Fibroblast of skin of left biceps (primary cell): ENCODE data around the gene CCL4L2.
"Not testable (repeated sequence)": the region's sequence is repeated elsewhere in the genome, so short reads cannot be mapped to it uniquely, and the experiment has no call there.

Experiments used
- DNase-seq, 2 experiments: peaks; one replicate each; pipeline ENCODE4 v3.0.0-alpha.2; 2013; ENCODE audit warnings: low read depth in 2 of 2

Gene CCL4L2

GRCh38 chr17:36210439-36211211 lies at the start of gene CCL4L2:
Gene CCL4L2 (plus strand): TSS chr17:36211063.
- DNase-seq = not testable (repeated sequence)

GRCh38 chr17:36168836-36169235 lies 42.0 kb upstream of the CCL4L2 start:
- DNase-seq = not testable (repeated sequence)

GRCh38 chr17:36176536-36176935 lies 34.3 kb upstream of the CCL4L2 start, which contains the start of gene TBC1D3B:
Gene TBC1D3B (minus strand): TSS chr17:36176636. CDS start chr17:36175050, 1,586 bp downstream.
- DNase-seq = not testable (repeated sequence)

- DNase-seq = not testable (repeated sequence)
Observed at GRCh38 chr17:36181446-36182175, 29.3 kb upstream of the CCL4L2 start.

- DNase-seq = no peak
Observed at GRCh38 chr17:36182176-36183000, 28.5 kb upstream of the CCL4L2 start.

GRCh38 chr17:36183001-36183971 lies 27.6 kb upstream of the CCL4L2 start:
- peak in 1 of 2 experiments; percentile 20 for DNase-seq

GRCh38 chr17:36184023-36184765 lies 26.7 kb upstream of the CCL4L2 start:
- no peak for DNase-seq

GRCh38 chr17:36185416-36185815 lies 25.4 kb upstream of the CCL4L2 start:
- no peak for DNase-seq

GRCh38 chr17:36186810-36187763 lies 23.8 kb upstream of the CCL4L2 start:
- not testable (repeated sequence) for DNase-seq

- not testable (repeated sequence) for DNase-seq
Observed at GRCh38 chr17:36187943-36188665, 22.8 kb upstream of the CCL4L2 start.

- no peak for DNase-seq
Observed at GRCh38 chr17:36188891-36189306, 22.0 kb upstream of the CCL4L2 start.

GRCh38 chr17:36189993-36190392 lies 20.9 kb upstream of the CCL4L2 start:
- not testable (repeated sequence) for DNase-seq

GRCh38 chr17:36190549-36191330 lies 20.1 kb upstream of the CCL4L2 start:
- not testable (repeated sequence) for DNase-seq

- no peak for DNase-seq
Observed at GRCh38 chr17:36193216-36193775, 17.6 kb upstream of the CCL4L2 start.

- DNase-seq = not testable (repeated sequence)
Observed at GRCh38 chr17:36194147-36194831, 16.6 kb upstream of the CCL4L2 start.

- DNase-seq = not testable (repeated sequence)
Observed at GRCh38 chr17:36194832-36195433, 15.9 kb upstream of the CCL4L2 start.
